DOHH2 (cell line): ENCODE data around the gene ARHGAP24.

Experiments used
- H3F3A ChIP-seq: fragments of 200-600 bp; sonication (generic), shearing (Covaris generic); 2 replicates; pipeline ENCODE4 v1.6.0; 2016; ENCODE audit warnings: antibody characterized with exemption, mild to moderate bottlenecking; ENCODE audit not compliant: control insufficient read depth, insufficient read depth
- H3K27ac ChIP-seq: fragments of 200-600 bp; sonication (generic); 2 replicates; pipeline ENCODE4 v1.5.1; 2014; ENCODE audit warnings: low read depth, mild to moderate bottlenecking, low read length, moderate library complexity
- H3K27me3 ChIP-seq: fragments of 200-600 bp; sonication (generic); 2 replicates; pipeline ENCODE4 v1.6.1; 2014; ENCODE audit warnings: mild to moderate bottlenecking, low read length, mixed read lengths; ENCODE audit not compliant: control insufficient read depth
- H3K36me3 ChIP-seq: fragments of 200-600 bp; sonication (generic); 2 replicates; pipeline ENCODE4 v1.6.1; 2014; ENCODE audit warnings: mild to moderate bottlenecking, low read length, moderate library complexity, mixed read lengths; ENCODE audit not compliant: control insufficient read depth
- H3K4me1 ChIP-seq: fragments of 200-600 bp; sonication (generic); 2 replicates; pipeline ENCODE4 v1.6.1; 2014; ENCODE audit warnings: mild to moderate bottlenecking, low read length, mixed read lengths; ENCODE audit not compliant: control insufficient read depth
- H3K4me2 ChIP-seq: fragments of 200-600 bp; sonication (generic); 2 replicates; pipeline ENCODE4 v1.6.0; 2014; ENCODE audit warnings: mild to moderate bottlenecking, low read length, moderate library complexity
- H3K4me3 ChIP-seq: fragments of 200-600 bp; sonication (generic); 2 replicates; pipeline ENCODE4 v1.5.1; 2014; ENCODE audit warnings: mild to moderate bottlenecking, low read length, mixed read lengths
- H3K79me2 ChIP-seq: fragments of 200-600 bp; sonication (generic); 2 replicates; pipeline ENCODE4 v1.6.1; 2014; ENCODE audit warnings: mild to moderate bottlenecking, low read length, mixed read lengths; ENCODE audit not compliant: control insufficient read depth
- H3K9me2 ChIP-seq: fragments of 200-600 bp; sonication (generic); replicated peaks from 2 replicates; pipeline ENCODE4 v1.6.1; 2014; ENCODE audit warnings: mild to moderate bottlenecking, low read length, mixed read lengths; ENCODE audit not compliant: control insufficient read depth
- H3K9me3 ChIP-seq: fragments of 200-600 bp; sonication (generic); 2 replicates; pipeline ENCODE4 v1.6.1; 2014; ENCODE audit warnings: antibody characterized with exemption, low read length, mixed read lengths; ENCODE audit not compliant: control insufficient read depth, insufficient read depth
- H4K20me1 ChIP-seq: fragments of 200-600 bp; sonication (generic); 2 replicates; pipeline ENCODE4 v1.6.0; 2014; ENCODE audit warnings: low read depth, mild to moderate bottlenecking, antibody characterized with exemption, low read length, moderate library complexity; ENCODE audit not compliant: control insufficient read depth, insufficient read depth
- CTCF ChIP-seq: fragments of 200-600 bp; sonication (generic); IDR thresholded peaks from one replicate; pipeline ENCODE4 v1.5.1; 2014; ENCODE audit warnings: antibody characterized with exemption, mild to moderate bottlenecking, low read depth, low read length; ENCODE audit not compliant: poor library complexity, severe bottlenecking
- EZH2phosphoT487 ChIP-seq: fragments of 200-600 bp; sonication (generic); IDR thresholded peaks from 2 replicates; pipeline ENCODE4 v1.6.1; 2017; ENCODE audit warnings: borderline replicate concordance, mild to moderate bottlenecking, antibody characterized with exemption, low read length, moderate library complexity, mixed read lengths

ARHGAP24 gene

GRCh38 chr4:85772470-85772869 is 297.5 kb downstream of the ARHGAP24 start:
- Histone ChIP-seq H3K27ac (no peak overlapping the region), H3K4me3 (no peak overlapping the region), H3F3A (no peaks in the 10 kb centered on the region), H4K20me1 (no peaks in the 10 kb centered on the region), H3K27me3 (no peaks in the 10 kb centered on the region), H3K36me3 (no peaks in the 10 kb centered on the region), H3K9me3 (no peaks in the 10 kb centered on the region), H3K4me2 (no peak overlapping the region), H3K9me2 (no peaks in the 10 kb centered on the region), H3K4me1 (no peaks in the 10 kb centered on the region), H3K79me2 (no peaks in the 10 kb centered on the region)
- TF ChIP-seq CTCF = no peak
- no peak for TF ChIP-seq EZH2phosphoT487

DNA sequence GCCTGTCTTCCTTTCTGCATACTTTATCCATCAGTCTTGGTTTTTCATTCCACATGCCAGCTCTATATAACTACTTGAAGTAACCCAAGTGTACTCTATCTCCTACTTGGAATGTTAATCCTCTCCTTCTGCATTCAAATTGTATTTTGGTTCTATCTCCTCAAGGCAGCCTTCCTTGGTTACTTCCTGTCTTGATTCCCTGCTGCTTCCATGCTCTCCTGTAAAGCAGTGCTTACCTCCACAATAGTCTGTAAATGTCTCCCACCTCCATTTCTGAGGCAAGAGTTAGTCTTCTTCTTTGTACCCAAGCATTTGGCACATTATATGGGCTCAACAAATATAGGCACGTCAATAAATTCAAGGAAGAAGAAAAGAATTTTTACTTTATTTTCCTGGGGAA is 298.4 kb downstream of the ARHGAP24 start:
- H3F3A ChIP-seq = no peaks in the 10 kb centered on the region
- no peaks in the 10 kb centered on the region for H3K9me2 ChIP-seq
- no peak overlapping the region for H3K27ac ChIP-seq
- H3K4me2 ChIP-seq = no peak overlapping the region
- H3K36me3 ChIP-seq = no peaks in the 10 kb centered on the region
- no peak for TF ChIP-seq CTCF
- H3K4me3 ChIP-seq = no peak overlapping the region
- H3K27me3 ChIP-seq = no peaks in the 10 kb centered on the region
- H4K20me1 ChIP-seq = no peaks in the 10 kb centered on the region
- no peaks in the 10 kb centered on the region for H3K9me3 ChIP-seq
- H3K4me1 ChIP-seq = peaks cover 7% of the 10 kb centered on the region
- no peaks in the 10 kb centered on the region for H3K79me2 ChIP-seq

GRCh38 chr4:85774000-85774399 is 299.1 kb downstream of the ARHGAP24 start:
- Histone ChIP-seq H3K4me3 (no peak overlapping the region), H3K79me2 (no peaks in the 10 kb centered on the region), H3K36me3 (no peaks in the 10 kb centered on the region), H3K27ac (no peak overlapping the region), H3K9me2 (no peaks in the 10 kb centered on the region), H4K20me1 (no peaks in the 10 kb centered on the region), H3F3A (no peaks in the 10 kb centered on the region), H3K4me2 (no peak overlapping the region), H3K4me1 (peaks cover 13% of the 10 kb centered on the region), H3K27me3 (no peaks in the 10 kb centered on the region), H3K9me3 (no peaks in the 10 kb centered on the region)
- TF ChIP-seq CTCF (no peak), EZH2phosphoT487 (no peak)

DNA sequence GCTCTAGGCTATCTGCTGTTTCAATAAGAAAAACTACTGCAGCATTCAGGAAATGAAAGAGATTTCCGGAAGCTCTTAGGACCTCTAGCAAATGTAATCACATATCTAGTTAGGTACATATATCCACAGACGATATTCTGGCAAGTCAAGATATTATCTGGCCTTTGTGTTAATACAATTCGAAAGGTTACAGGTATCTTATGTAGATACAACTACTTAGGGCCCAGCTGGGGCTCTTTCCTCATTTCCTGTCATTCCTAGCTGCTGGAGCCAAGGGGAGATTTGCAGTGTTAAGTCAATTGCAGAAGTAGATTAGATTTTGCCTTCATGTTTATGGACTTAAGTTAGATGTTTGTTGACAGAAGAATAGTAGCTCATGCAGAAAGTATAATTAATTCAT is 299.5 kb downstream of the ARHGAP24 start:
- Histone ChIP-seq H3K79me2 (no peaks in the 10 kb centered on the region), H4K20me1 (no peaks in the 10 kb centered on the region), H3K9me3 (no peaks in the 10 kb centered on the region), H3K36me3 (no peaks in the 10 kb centered on the region), H3K27ac (no peak overlapping the region), H3K9me2 (no peaks in the 10 kb centered on the region), H3K27me3 (no peaks in the 10 kb centered on the region), H3K4me3 (no peak overlapping the region), H3K4me2 (no peak overlapping the region), H3K4me1 (peaks cover 18% of the 10 kb centered on the region), H3F3A (no peaks in the 10 kb centered on the region)
- no peak for TF ChIP-seq CTCF
- no peak for TF ChIP-seq EZH2phosphoT487
